HUDEP-2 (cell line): ENCODE results near the gene MRPS23.

Experiments
- DNase-seq, 76 experiments: peaks; one replicate each; lab custom pipeline; 2025; ENCODE audit not compliant: unreplicated experiment in 76 of 76; lab: John Stamatoyannopoulos, UW

MRPS23 gene

DNA sequence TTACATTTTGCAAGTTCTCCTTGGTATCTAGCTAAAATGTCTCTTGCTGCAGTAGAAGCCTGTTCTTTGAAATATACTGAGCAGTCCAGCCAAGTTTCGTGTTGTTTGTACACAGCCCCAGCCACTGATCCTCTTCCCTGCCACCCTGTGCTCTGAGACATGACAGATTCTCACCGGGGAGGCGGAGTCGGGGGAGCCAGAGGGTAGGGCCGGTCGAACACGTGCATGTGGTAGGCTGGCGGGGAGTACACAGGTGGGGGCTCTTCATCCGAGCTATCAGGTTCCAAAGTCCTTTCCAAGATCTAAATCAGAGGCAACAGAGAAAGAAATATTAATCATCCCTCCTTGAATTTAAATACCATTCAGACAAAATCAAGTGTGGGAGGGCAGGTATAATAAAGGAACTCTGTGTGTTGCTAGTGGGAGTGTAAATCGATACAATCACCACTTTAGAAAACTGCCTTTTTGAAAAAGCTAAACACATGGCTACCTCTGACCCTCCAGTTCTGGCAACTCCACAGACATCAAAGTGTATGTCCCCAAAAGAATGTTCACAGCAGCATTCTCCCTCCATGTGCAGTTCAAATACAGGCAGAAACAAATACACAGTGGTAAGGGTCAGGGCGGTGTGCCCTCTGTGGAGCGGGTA lies 29.7 kb upstream of the MRPS23 start:
- DNase-seq = no peak

DNA sequence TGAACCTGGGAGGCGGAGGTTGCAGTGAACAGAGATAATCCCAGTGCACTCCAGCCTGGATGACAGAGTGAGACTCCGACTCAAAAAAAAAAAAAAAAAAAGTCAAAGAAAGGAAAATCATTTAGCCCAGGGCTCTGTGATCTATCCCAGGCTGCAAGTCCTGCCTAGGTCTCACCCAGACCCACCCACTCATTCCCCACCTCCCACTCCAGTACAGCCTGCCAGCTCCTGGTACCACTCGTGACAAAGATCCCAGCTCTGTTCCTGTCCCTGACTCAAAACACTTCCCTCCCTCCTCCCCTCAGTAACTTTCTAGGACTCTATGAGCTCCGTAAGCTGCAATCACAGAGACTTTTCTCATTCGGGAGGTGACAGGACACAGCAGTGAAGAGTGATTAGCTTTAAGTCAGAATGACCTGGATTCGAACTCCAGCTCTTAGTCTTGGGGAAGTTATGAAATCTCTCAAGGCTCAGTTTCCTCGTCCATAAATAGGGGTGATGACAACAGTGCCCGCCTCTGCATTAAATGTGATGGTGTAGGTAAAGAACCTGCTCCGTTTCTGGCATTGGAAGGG lies 28.0 kb upstream of the MRPS23 start:
- no peak for DNase-seq

- DNase-seq = no peak
Measured at GRCh38 chr17:57876866-57877237, 27.0 kb upstream of the MRPS23 start.

GRCh38 chr17:57876023-57876865 lies 26.4 kb upstream of the MRPS23 start:
- no peak for DNase-seq

DNA sequence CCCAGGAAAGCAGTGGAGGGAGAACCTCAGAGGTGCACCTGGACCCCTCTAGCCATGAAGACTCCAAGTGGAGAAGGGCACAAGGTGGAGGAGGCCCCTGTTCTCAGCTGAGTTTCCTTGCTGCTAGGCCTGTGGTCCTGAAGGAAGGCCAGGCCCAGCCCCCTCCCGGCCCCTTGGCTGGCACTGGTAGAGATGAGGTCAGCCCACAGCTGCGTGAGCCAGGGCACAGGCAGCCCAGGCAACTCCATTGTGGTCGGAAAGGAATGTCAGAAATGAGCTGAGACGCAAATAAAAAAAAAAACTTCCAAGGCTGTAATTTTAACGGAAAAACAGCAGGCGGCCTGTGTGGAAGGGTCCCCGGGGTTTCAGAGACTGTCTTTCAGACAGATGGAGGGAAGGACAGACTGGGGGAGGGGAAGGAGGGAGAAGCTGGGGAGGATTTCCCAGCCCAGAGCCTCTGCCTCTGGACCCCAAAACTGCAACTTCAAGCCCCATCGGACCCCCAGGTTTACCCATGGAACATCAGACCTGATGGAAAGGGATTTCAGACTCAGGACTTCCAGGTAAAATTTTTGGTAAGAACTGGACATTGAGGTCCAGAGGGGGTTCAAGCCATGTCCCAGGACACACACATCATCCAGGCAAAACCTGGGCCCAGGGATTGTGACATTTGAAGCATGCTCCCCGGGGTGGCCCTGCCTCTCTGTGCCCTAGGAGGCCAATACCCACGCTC lies 25.6 kb upstream of the MRPS23 start:
- DNase-seq = peak in 12 of 76 experiments; percentile 7 to 45 (median 18)

GRCh38 chr17:57874434-57875289 lies 24.8 kb upstream of the MRPS23 start:
- no peak for DNase-seq

- no peak for DNase-seq
Measured at GRCh38 chr17:57874058-57874419, 24.2 kb upstream of the MRPS23 start.

DNA sequence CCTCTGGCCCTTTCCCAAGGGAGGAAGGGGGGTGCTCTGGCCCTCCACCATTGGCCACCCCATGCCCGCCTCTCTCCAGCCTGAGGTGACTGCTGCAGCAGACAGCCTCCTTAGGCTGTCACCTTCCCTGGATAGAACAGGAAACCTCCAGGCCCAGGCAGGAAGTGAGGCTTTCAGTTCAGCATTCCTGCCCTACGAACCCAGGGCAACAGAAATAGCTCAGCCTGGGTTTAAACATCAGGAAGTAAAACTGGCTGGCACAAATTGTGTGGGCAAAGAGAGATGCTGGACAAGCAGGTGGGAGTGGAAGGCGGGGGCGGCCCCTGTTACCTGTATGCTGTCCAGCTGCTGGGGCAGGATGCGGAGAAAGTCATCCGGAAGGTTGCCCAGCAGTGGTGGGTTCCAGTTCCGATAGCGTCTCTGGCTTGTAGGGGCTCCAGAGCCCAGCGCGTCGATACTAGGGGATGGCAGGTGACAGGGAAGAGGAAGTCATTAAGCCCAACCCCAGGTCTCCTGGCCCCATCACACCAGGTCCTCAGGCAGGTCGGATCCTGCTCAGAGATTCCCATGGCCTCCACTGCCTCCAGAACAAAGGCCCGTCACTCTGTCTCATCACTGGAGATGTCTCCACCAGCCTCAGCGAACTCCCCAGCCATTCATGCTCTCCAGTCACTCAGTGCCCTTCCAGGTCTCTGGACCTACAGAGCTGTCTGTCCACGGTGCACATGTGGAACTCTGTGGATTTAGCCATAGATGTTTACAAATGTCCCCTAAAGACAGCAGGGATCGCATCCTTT lies 23.6 kb upstream of the MRPS23 start:
- DNase-seq = no peak

DNA sequence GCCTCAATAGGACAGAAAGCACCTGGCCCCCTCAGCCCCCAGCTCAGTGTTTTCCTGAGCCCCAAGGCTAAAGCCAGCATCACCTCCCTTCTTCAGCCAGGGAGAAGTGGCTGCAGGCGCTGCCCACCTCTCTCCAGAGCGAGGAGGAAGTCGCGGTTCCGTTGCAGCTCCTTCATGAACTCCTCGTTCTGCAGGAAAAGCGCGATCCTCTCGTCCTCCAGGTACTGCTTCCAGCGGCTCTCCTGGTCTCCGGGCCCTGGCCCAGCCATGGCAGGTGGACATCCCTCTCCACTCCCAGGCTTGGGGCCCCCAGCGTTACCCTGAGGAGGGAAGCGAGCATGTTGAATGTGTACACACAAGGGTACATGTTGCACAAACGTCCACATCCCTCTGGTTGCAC lies 22.7 kb upstream of the MRPS23 start:
- no peak for DNase-seq

DNA sequence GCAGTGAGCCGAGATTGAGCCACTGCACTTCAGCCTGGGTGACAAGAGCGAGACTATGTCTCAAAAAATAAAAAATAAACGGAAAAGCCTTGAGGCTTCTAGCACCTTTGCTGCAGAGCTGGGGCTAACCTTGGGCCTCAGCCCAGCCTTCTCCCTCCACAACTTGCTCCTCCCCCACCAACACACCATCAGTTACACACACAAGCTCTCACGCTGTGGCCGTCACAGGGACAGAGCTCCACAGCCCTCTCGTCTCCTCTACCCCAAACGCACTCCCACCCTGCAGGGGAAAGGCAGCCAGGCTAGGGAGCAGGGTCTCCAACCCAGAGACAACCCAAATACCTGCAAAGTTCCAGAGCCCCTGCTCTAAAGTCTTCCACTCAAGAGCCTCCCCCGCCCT lies 22.0 kb upstream of the MRPS23 start:
- DNase-seq = no peak

DNA sequence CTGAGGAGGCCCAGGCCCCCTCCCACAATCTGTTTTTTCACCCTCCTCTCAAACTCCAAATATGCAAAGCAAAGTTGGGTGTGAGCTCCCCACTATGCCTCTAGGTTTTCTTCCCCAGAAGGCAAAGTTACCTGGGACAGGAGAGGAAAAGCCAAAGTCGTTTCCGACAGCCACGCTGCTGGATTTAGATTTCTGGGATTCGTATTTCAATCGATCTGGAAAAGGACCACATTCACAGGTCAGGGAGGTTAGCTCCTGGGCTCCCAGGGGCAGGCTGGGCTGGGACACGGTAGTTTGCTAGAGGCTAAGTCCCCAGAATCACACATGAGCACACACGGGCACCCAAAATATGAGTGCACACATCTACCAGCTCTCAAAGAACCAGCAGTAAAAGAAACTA lies 21.3 kb upstream of the MRPS23 start:
- no peak for DNase-seq

- DNase-seq = no peak
Measured at GRCh38 chr17:57870283-57870635, 20.4 kb upstream of the MRPS23 start.

GRCh38 chr17:57869617-57870282 lies 19.9 kb upstream of the MRPS23 start:
- DNase-seq = no peak

- DNase-seq = no peak
Measured at GRCh38 chr17:57868910-57869616, 19.2 kb upstream of the MRPS23 start.

- peak in 21 of 76 experiments; percentile 8 to 53 (median 21) for DNase-seq
Measured at GRCh38 chr17:57868007-57868909, 18.4 kb upstream of the MRPS23 start.

- DNase-seq = no peak
Measured at GRCh38 chr17:57867126-57867525, 17.3 kb upstream of the MRPS23 start.

DNA sequence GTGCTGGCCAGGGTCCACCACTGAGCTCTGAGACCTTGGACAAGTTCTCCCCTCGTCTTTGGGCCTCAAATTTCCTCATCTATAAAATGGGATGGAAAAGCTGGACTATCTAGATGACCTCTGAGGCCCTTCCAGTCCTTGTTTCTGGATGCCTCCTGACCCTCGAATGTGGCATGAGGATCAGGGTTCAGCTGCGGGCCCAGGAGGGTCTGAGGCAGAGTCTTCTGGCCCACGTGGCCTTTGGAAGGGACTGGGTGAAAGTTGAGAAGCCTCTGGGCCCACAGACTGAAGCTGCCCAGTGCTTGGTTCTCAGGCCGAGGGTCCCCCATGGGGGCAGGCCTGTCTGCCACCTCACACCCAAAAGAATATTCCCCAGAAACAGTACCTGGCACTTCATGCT lies 16.9 kb upstream of the MRPS23 start:
- DNase-seq = no peak

GRCh38 chr17:57866319-57866718 lies 16.5 kb upstream of the MRPS23 start:
- DNase-seq = no peak
